ENCODE data around the gene LYSMD1.
"Not testable (repeated sequence)": the region's sequence is repeated elsewhere in the genome, so short reads cannot be mapped to it uniquely, and the experiment has no call there.

The LYSMD1 gene

DNA sequence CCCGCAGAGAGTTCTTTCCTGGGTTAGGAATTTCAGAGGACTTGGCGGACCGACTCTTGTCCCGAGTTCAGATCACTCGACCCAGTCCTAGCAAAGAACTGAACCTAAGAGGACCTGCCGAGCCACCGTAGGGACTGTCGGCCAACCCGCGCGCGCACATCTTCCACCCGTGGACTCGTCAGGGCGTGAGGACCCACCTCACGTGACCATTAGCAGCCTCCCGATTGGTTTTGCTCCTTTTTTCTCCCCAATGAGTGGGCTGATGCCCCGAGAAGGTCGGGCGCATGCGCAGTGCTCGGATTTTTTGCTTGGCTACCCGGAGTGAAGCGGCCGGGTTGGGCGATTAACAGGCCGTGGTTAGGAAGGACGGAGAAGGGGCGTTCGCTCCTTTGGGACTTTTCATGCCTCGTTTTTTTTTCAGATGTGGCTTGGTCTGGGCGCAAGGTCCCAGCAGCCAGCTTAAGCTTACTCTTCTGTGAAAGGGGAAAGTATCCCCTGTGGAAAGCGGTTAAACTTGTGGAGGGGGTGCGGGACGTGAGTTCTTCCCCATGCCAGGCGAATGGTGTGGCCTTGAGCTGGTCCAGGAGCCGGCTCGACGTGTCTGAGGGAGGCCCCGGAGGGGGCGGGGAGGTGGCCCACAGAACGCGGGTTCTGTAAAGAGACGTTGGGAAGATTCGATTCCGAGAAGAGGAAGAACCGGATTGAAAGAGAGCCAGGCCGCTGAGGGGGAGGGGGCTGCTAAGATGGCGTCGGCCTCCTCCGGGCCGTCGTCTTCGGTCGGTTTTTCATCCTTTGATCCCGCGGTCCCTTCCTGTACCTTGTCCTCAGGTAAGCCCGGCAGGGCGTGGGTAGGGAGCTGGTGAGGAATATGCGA lies 32.8 kb upstream of the LYSMD1 start, which contains the start of gene PIP5K1A:
Gene PIP5K1A (plus strand): TSS at position 299 of the 874 bp plus-strand sequence. CDS start 445 bp downstream, at position 744.
- TF ChIP-seq, protein P1, sequence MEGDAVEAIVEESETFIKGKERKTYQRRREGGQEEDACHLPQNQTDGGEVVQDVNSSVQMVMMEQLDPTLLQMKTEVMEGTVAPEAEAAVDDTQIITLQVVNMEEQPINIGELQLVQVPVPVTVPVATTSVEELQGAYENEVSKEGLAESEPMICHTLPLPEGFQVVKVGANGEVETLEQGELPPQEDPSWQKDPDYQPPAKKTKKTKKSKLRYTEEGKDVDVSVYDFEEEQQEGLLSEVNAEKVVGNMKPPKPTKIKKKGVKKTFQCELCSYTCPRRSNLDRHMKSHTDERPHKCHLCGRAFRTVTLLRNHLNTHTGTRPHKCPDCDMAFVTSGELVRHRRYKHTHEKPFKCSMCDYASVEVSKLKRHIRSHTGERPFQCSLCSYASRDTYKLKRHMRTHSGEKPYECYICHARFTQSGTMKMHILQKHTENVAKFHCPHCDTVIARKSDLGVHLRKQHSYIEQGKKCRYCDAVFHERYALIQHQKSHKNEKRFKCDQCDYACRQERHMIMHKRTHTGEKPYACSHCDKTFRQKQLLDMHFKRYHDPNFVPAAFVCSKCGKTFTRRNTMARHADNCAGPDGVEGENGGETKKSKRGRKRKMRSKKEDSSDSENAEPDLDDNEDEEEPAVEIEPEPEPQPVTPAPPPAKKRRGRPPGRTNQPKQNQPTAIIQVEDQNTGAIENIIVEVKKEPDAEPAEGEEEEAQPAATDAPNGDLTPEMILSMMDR (IDR thresholded peaks at IDR 0.05; ENCODE audit: low read depth, low read length) = no peak
- H3K4me3 ChIP-seq (ENCODE audit: low read depth, low read length) = peak within 1 kb of the TSS; percentile 89
- no peaks in the 10 kb centered on the region for H3K4me1 ChIP-seq
- no peaks in the 10 kb centered on the region for H3K27me3 ChIP-seq
- H3K9me3 ChIP-seq = no peaks in the 10 kb centered on the region
- DNase-seq = peak; percentile 99
- H3K36me3 ChIP-seq = peaks cover 20% of the 10 kb centered on the region

DNA sequence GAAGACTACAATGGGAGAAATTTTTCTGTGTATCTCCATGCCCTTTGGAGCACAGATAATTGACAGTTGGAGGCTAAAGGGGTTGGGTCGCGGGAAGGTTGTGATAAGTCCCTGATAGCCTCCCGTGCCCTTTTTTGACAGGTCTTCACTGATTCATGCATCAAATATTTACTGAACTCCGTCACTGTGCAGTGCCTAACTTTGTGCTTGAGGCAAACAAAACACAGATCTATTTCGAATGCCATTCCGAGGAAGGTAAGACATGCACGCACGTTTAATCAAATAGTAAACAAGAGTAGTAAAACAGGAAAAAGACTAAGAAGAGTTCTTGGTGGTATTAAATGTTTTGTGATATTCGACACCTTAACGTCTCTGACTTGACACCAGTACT lies 32.2 kb upstream of the LYSMD1 start:
- no peak for DNase-seq

DNA sequence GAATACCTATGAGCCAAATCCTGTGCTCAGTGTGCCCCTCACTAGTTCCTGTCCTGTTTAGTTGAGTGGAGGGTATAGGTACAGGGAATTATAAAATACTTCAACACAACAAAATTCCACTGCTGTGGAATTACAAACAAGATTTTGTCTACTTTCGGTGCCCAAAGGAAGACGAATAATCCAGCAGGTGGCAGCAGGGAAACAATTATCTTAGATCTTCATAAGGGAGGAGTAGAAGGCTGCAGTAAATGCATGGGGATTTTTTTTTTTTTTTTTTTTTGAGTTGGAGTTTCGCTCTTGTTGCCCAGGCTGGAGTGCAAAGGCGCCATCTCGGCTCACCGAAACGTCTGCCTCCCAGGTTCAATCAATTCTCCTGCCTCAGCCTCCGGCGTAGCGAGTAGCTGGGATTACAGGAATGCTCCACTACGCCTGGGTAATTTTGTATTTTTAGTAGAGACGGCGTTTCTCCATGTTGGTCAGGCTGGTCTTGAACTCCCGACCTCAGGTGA lies 30.6 kb upstream of the LYSMD1 start:
- no peaks in the 10 kb centered on the region for H3K27me3 ChIP-seq
- no peaks in the 10 kb centered on the region for H3K36me3 ChIP-seq
- peak; percentile 72 for DNase-seq
- TF ChIP-seq, protein P1 (IDR thresholded peaks at IDR 0.05; ENCODE audit: low read depth, low read length) = peak; percentile 71
- no peaks in the 10 kb centered on the region for H3K4me1 ChIP-seq
- peak overlapping the region; percentile 41 for H3K4me3 ChIP-seq (ENCODE audit: low read depth, low read length)
- H3K9me3 ChIP-seq = no peaks in the 10 kb centered on the region

More for the DNA sequence above, 32.2 kb upstream of the LYSMD1 start:
- no peaks in the 10 kb centered on the region for H3K9me3 ChIP-seq
- H3K4me1 ChIP-seq = no peaks in the 10 kb centered on the region
- peaks cover 14% of the 10 kb centered on the region for H3K36me3 ChIP-seq
- TF ChIP-seq, protein P1 (IDR thresholded peaks at IDR 0.05; ENCODE audit: low read depth, low read length) = no peak
- no peaks in the 10 kb centered on the region for H3K27me3 ChIP-seq
- H3K4me3 ChIP-seq (ENCODE audit: low read depth, low read length) = peak overlapping the region; percentile 89

DNA sequence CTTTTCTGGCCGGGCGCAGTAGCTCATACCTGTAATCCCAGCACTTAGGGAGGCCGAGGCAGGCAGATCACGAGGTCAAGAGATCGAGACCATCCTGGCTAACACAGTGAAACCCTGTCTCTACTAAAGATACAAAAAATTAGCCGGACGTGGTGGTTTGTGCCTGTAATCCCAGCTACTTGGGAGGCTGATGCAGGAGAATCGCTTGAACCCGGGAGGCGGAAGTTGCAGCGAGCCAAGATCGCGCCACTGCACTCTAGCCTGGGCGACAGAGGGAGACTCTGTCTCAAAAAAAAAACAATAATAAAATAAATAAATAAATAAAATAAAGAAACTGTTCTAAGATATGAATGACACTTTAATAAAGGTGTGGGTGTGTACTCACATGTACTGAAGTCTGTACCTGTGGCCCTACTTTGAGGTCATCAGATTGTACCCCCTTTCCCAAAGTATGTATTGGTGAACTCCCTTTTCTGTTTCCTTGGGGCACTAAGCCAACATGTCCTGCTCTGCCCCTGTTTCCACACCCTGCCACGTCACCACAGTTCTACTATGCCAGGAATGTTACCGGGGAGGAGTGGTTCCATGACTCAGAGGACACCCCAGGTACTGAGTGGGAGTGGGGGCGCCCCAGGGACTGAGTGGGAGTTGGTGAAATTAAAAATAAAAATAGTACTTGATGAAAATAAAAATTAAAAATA lies 29.3 kb upstream of the LYSMD1 start:
- not testable (repeated sequence) for H3K9me3 ChIP-seq, H3K27me3 ChIP-seq, H3K36me3 ChIP-seq, DNase-seq, H3K4me1 ChIP-seq
- peak overlapping the region; percentile 41 for H3K4me3 ChIP-seq (ENCODE audit: low read depth, low read length)

DNA sequence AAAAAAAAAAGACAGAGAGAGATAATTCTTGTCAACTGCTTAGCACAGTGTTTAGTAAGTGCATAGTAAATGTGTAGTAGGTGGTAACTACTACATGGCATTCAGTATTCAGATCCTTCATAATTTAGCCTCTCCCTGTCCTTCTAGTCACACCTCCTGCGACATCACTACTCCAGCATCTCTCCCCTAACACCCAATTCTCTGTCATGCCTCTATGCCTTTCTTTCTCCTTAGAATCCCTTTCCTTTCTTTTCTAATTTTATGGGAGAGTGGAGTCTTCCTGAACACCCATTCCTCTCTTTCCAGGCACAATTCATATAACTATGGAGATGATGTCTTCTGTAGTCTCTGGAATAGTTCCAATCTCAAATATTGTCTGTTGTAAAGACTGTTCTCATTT lies 28.2 kb upstream of the LYSMD1 start:
- no peaks in the 10 kb centered on the region for H3K9me3 ChIP-seq
- no peaks in the 10 kb centered on the region for H3K27me3 ChIP-seq
- TF ChIP-seq, protein P1 (IDR thresholded peaks at IDR 0.05; ENCODE audit: low read depth, low read length) = no peak
- no peak for DNase-seq
- no peaks in the 10 kb centered on the region for H3K36me3 ChIP-seq
- no peak overlapping the region for H3K4me3 ChIP-seq (ENCODE audit: low read depth, low read length)
- no peaks in the 10 kb centered on the region for H3K4me1 ChIP-seq

DNA sequence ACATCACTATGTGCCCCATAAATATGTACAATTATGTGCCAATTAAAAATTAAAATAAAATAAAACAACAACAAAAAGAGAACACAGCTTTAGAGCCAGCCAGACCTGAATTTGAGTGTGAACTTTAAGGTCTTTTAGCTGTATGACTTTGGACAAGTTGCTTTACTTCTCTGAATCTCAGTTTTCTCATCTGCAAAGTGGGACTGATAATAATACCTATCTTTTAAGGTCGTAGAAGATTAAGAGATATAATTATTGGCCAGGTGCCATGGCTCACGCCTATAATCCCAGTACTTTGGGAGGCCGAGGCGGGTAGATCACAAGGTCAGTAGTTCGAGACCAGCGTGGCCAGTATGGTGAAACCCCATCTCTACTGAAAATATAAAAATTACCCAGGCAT lies 27.6 kb upstream of the LYSMD1 start:
- no peaks in the 10 kb centered on the region for H3K4me1 ChIP-seq
- H3K27me3 ChIP-seq = no peaks in the 10 kb centered on the region
- TF ChIP-seq, protein P1 (IDR thresholded peaks at IDR 0.05; ENCODE audit: low read depth, low read length) = no peak
- no peak for DNase-seq
- no peak overlapping the region for H3K4me3 ChIP-seq (ENCODE audit: low read depth, low read length)
- H3K36me3 ChIP-seq = no peaks in the 10 kb centered on the region
- H3K9me3 ChIP-seq = no peaks in the 10 kb centered on the region

Measured in BE2C (cell line).